T-helper 1 cell treated with Interleukin-12 subunit alpha and Interleukin-12 subunit beta and Interleukin-4 antibody, amounts not matched to agents 30 ng/mL and 1 ng/mL, for 36 hours (primary cell): ENCODE results near the gene C1QTNF1. TPM values are rescaled to one million over a fixed set of nuclear protein-coding genes. Genes with fewer than 3 reads are reported as not detected.

Source experiments
- intact Hi-C: fragments of 100-400 bp; cut with micrococcal nuclease; formaldehyde crosslinking; loops from one replicate; pipeline ENCODE4 v1.15.1; 2024
- total RNA-seq: library from RNA; stranded (reverse); gene quantifications from 2 replicates; pipeline ENCODE4 v1.2.3, GENCODE V29; 2022

The C1QTNF1 gene
- total RNA-seq, 1 donor from 2014 or later = not detected

GRCh38 chr17:79039171-79039570 lies 15.2 kb downstream of the C1QTNF1 start:
- intact Hi-C loops = no loop called here

- intact Hi-C loops = no loop called here
These were observed 15.9 kb downstream of the C1QTNF1 start for GRCh38 chr17:79039886-79040285.

- intact Hi-C loops = no loop called here
These were observed 17.1 kb downstream of the C1QTNF1 start for GRCh38 chr17:79041041-79041570.

- intact Hi-C loops = loop anchor here (1.0 kb wide), 2 partner anchors 23 to 34 kb away; no protein-coding TSS in a partner anchor
These were observed 17.9 kb downstream of the C1QTNF1 start for GRCh38 chr17:79041723-79042420.

GRCh38 chr17:79042421-79043190 lies 18.6 kb downstream of the C1QTNF1 start:
- intact Hi-C loops = loop anchor here (1.0 kb wide), 2 partner anchors 23 to 34 kb away; no protein-coding TSS in a partner anchor

- intact Hi-C loops = no loop called here
These were observed 19.4 kb downstream of the C1QTNF1 start for GRCh38 chr17:79043191-79043930.

- intact Hi-C loops = no loop called here
These were observed 20.0 kb downstream of the C1QTNF1 start for GRCh38 chr17:79043931-79044320.

- intact Hi-C loops = no loop called here
These were observed 20.5 kb downstream of the C1QTNF1 start for GRCh38 chr17:79044462-79044861.

GRCh38 chr17:79045001-79045729 lies 21.2 kb downstream of the C1QTNF1 start:
- intact Hi-C loops = no loop called here

- intact Hi-C loops = loop anchor here (1.0 kb wide), 2 partner anchors 36 to 345 kb away; no protein-coding TSS in a partner anchor
These were observed 21.9 kb downstream of the C1QTNF1 start for GRCh38 chr17:79045842-79046196.

- intact Hi-C loops = loop anchor here (1.0 kb wide), 2 partner anchors 36 to 345 kb away; no protein-coding TSS in a partner anchor
These were observed 22.4 kb downstream of the C1QTNF1 start for GRCh38 chr17:79046197-79046915.

GRCh38 chr17:79046916-79047280 lies 22.9 kb downstream of the C1QTNF1 start:
- intact Hi-C loops = loop anchor here (1.0 kb wide), 2 partner anchors 35 to 344 kb away; no protein-coding TSS in a partner anchor

GRCh38 chr17:79047291-79047920 lies 23.4 kb downstream of the C1QTNF1 start:
- intact Hi-C loops = no loop called here

- intact Hi-C loops = no loop called here
These were observed 24.2 kb downstream of the C1QTNF1 start for GRCh38 chr17:79047923-79048825.

GRCh38 chr17:79048826-79049755 lies 25.1 kb downstream of the C1QTNF1 start:
- intact Hi-C loops = no loop called here

- intact Hi-C loops = no loop called here
These were observed 25.9 kb downstream of the C1QTNF1 start for GRCh38 chr17:79049821-79050220.

- intact Hi-C loops = no loop called here
These were observed 26.6 kb downstream of the C1QTNF1 start for GRCh38 chr17:79050551-79050950.

- intact Hi-C loops = no loop called here
These were observed 27.3 kb downstream of the C1QTNF1 start for GRCh38 chr17:79051306-79051705.
